Mesothelial cell of epicardium (in vitro differentiated cells): Measurements from ENCODE around the gene SLC35A1. TPM values are rescaled to one million over a fixed set of nuclear protein-coding genes. Genes with fewer than 3 reads are reported as not detected.

Experiments used
- DNase-seq, 2 experiments: peaks; one replicate each; pipeline ENCODE4 v3.0.0; 2021; ENCODE audit warnings: low spot score in 2 of 2; ENCODE audit not compliant: unreplicated experiment in 2 of 2
- H3K27ac Mint-ChIP-seq: 2 replicates; pipeline ENCODE4 v1.8.0; 2021; ENCODE audit warnings: mixed read lengths
- H3K27me3 Mint-ChIP-seq: 2 replicates; pipeline ENCODE4 v1.8.0; 2021; ENCODE audit warnings: low read depth, mixed read lengths
- H3K36me3 Mint-ChIP-seq: 2 replicates; pipeline ENCODE4 v1.8.0; 2021; ENCODE audit warnings: mixed read lengths
- H3K4me1 Mint-ChIP-seq: 2 replicates; pipeline ENCODE4 v1.8.0; 2021; ENCODE audit warnings: mixed read lengths
- H3K4me3 Mint-ChIP-seq: 2 replicates; pipeline ENCODE4 v1.8.0; 2021; ENCODE audit warnings: mild to moderate bottlenecking, moderate library complexity, mixed read lengths
- H3K9me3 Mint-ChIP-seq: 2 replicates; pipeline ENCODE4 v1.8.0; 2021; ENCODE audit warnings: mixed read lengths
- CTCF ChIP-seq: fragments of 200-600 bp; sonication (generic); IDR thresholded peaks from one replicate; pipeline ENCODE4 v1.5.0; 2021; ENCODE audit warnings: antibody characterized with exemption; ENCODE audit not compliant: unreplicated experiment
- total RNA-seq: library from RNA; stranded (reverse); gene quantifications from 3 replicates; pipeline ENCODE4 v1.2.1, GENCODE V29; 2021

The SLC35A1 gene
- total RNA-seq, 1 donor from 2014 or later: 26.4 TPM

- Mint-ChIP-seq H3K9me3 (no peaks in the 10 kb centered on the region), H3K4me1 (peaks cover 5% of the 10 kb centered on the region), H3K27ac (no peak overlapping the region), H3K27me3 (no peaks in the 10 kb centered on the region), H3K4me3 (no peak overlapping the region), H3K36me3 (peaks cover 35% of the 10 kb centered on the region)
- no peak for TF ChIP-seq CTCF
- DNase-seq: no peak
Observed at GRCh38 chr6:87501809-87502572, 29.2 kb downstream of the SLC35A1 start.

- no peak overlapping the region for H3K4me3 Mint-ChIP-seq
- no peaks in the 10 kb centered on the region for H3K27me3 Mint-ChIP-seq
- no peak for TF ChIP-seq CTCF
- H3K9me3 Mint-ChIP-seq: no peaks in the 10 kb centered on the region
- H3K4me1 Mint-ChIP-seq: peaks cover 5% of the 10 kb centered on the region
- peak overlapping the region; percentile 23 for H3K27ac Mint-ChIP-seq
- no peak for DNase-seq
- H3K36me3 Mint-ChIP-seq: peaks cover 37% of the 10 kb centered on the region
Observed at GRCh38 chr6:87504441-87504840, 31.7 kb downstream of the SLC35A1 start.

DNA sequence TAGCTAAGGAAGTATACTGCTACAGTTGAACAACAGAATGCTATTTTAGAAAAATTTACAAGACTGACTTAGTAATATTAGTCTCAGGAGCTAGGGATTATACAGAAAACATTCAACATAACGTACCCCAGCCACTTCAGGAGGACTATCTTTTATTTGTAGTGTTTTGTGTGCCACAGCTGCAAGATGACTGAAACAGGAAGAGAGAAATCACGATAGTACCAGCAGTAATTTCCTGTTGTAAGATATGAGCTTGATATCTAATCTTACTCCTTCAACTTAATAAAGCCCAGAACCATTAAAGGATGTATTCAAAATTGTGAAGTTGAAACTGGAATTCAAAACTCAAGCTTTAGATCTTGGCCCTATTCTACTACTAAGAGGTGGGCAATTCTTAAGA lies 42.1 kb downstream of the SLC35A1 start:
- Mint-ChIP-seq H3K4me1 (peaks cover 5% of the 10 kb centered on the region), H3K27me3 (no peaks in the 10 kb centered on the region), H3K9me3 (no peaks in the 10 kb centered on the region), H3K36me3 (peaks cover 50% of the 10 kb centered on the region), H3K27ac (peak overlapping the region; percentile 30), H3K4me3 (no peak overlapping the region)
- TF ChIP-seq CTCF: no peak
- DNase-seq: no peak

- no peak for TF ChIP-seq CTCF
- Mint-ChIP-seq H3K27ac (no peak overlapping the region), H3K4me1 (peaks cover 5% of the 10 kb centered on the region), H3K36me3 (peaks cover 50% of the 10 kb centered on the region), H3K4me3 (no peak overlapping the region), H3K27me3 (no peaks in the 10 kb centered on the region), H3K9me3 (no peaks in the 10 kb centered on the region)
- DNase-seq: no peak
Observed at GRCh38 chr6:87518453-87518852, 45.7 kb downstream of the SLC35A1 start.

DNA sequence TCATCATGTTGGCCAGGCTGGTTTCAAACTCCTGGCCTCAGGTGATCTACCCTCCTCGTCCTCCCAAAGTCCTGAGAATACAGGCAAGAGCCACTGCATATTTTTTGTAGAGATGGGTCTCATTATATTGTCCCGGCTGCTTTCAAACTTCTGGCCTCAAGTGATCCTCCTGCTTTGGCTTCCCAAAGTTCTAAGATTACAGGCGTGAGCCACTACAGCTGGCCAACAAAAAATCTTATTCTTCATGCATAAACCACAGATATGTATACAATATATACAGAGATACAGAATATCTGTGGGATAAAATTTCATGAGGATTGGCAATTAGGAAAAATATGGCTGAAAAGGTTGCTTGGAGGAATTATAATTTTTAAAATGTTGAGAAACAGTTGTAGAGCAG lies 49.9 kb downstream of the SLC35A1 start:
- Mint-ChIP-seq H3K27me3 (no peaks in the 10 kb centered on the region), H3K4me3 (no peak overlapping the region), H3K9me3 (no peaks in the 10 kb centered on the region), H3K36me3 (peaks cover 39% of the 10 kb centered on the region), H3K27ac (no peak overlapping the region), H3K4me1 (no peaks in the 10 kb centered on the region)
- DNase-seq: no peak
- TF ChIP-seq CTCF: no peak
